WTC11 (cell line): ENCODE measurements around the gene TMEM185B.

ENCODE experiments used
- ELF4 ChIP-seq: sonication (generic); formaldehyde crosslinking; IDR thresholded peaks from 2 replicates; pipeline ENCODE4 v1.8.1; 2022; ENCODE audit warnings: low read depth, mild to moderate bottlenecking, moderate library complexity, missing genetic modification reagents
- JUN ChIP-seq: sonication (generic); formaldehyde crosslinking; IDR thresholded peaks from 2 replicates; pipeline ENCODE4 v1.8.0; 2023; ENCODE audit warnings: mild to moderate bottlenecking, missing genetic modification reagents
- NFYB ChIP-seq: sonication (generic); formaldehyde crosslinking; conservative IDR thresholded peaks from 2 replicates; pipeline ENCODE4 v1.8.0; 2022; ENCODE audit warnings: low read depth, missing genetic modification reagents
- NR2C2 ChIP-seq: sonication (generic); formaldehyde crosslinking; IDR thresholded peaks from 2 replicates; pipeline ENCODE4 v1.8.0; 2022; ENCODE audit warnings: mild to moderate bottlenecking, missing genetic modification reagents
- USF2 ChIP-seq: sonication (generic); formaldehyde crosslinking; IDR thresholded peaks from 2 replicates; pipeline ENCODE4 v1.8.1; 2023; ENCODE audit warnings: mild to moderate bottlenecking, missing genetic modification reagents, moderate library complexity
- ZBTB21 ChIP-seq: sonication (generic); formaldehyde crosslinking; IDR thresholded peaks from 2 replicates; pipeline ENCODE4 v1.8.1; 2023; ENCODE audit warnings: mild to moderate bottlenecking, missing genetic modification reagents, borderline replicate concordance
- ZNF121 ChIP-seq: sonication (generic); formaldehyde crosslinking; IDR thresholded peaks from 2 replicates; pipeline ENCODE4 v1.8.0; 2023; ENCODE audit warnings: missing genetic modification reagents
- ZNF138 ChIP-seq: sonication (generic); formaldehyde crosslinking; conservative IDR thresholded peaks from 2 replicates; pipeline ENCODE4 v1.8.1; 2022; ENCODE audit warnings: mild to moderate bottlenecking, moderate library complexity, missing genetic modification reagents
- TF ChIP-seq, protein P1 (sequence below): fragments of 200-600 bp; IDR thresholded peaks from 2 replicates; pipeline ENCODE4 v1.8.0; 2022; ENCODE audit warnings: antibody characterized with exemption
- TF ChIP-seq, protein P2 (sequence below): sonication (generic); formaldehyde crosslinking; conservative IDR thresholded peaks from 2 replicates; pipeline ENCODE4 v1.8.1; 2022; ENCODE audit warnings: mild to moderate bottlenecking, missing genetic modification reagents
- TF ChIP-seq, protein P3 (sequence below): sonication (generic); formaldehyde crosslinking; IDR thresholded peaks from 2 replicates; pipeline ENCODE4 v1.8.1; 2022; ENCODE audit warnings: low read depth, mild to moderate bottlenecking, moderate library complexity, missing genetic modification reagents, borderline replicate concordance

DNA sequence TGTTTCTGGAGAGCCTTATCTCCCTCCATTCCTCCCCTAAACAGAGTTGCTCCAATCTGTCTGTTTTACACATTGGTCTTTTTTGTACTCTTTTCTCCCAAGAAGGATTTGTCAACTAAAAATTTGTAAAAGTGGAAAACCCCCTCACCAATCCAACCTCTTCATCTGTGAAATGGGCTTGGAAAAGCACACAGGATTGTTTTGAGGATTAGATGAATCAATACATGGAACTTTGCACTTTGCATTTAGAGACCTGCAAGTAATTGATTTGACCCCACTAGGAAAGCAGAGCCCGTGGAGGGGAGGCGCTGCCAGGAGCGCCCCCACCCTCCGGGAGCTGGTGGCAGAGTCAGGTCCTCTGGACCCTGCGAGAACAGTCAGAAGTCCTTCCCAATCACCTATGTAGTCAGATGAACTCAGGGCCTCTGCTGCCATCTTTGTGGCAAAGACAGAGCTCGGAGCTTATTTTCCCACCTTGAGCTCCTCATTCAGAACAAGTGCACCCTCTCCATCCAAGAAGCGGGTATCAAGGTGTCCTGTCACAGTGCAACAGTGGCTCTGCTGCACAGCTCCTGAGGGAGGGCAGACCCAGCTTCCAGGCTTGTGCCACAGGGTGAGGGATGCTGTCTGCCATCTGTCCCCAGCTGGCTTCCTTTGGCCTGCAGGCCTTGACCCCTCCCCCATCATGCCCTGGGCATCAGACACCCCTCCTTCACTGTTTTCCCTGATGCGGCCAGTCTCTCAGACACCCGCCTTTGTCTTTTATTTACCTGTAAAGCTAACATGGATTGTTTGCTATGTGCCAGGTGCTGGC lies 1.7 kb upstream of the TMEM185B start:
- no peak for TF ChIP-seq ZNF121 (CRISPR knock-in tag)
- no peak for TF ChIP-seq ELF4
- no peak for TF ChIP-seq ZNF138 (CRISPR knock-in tag)
- TF ChIP-seq, protein P1, sequence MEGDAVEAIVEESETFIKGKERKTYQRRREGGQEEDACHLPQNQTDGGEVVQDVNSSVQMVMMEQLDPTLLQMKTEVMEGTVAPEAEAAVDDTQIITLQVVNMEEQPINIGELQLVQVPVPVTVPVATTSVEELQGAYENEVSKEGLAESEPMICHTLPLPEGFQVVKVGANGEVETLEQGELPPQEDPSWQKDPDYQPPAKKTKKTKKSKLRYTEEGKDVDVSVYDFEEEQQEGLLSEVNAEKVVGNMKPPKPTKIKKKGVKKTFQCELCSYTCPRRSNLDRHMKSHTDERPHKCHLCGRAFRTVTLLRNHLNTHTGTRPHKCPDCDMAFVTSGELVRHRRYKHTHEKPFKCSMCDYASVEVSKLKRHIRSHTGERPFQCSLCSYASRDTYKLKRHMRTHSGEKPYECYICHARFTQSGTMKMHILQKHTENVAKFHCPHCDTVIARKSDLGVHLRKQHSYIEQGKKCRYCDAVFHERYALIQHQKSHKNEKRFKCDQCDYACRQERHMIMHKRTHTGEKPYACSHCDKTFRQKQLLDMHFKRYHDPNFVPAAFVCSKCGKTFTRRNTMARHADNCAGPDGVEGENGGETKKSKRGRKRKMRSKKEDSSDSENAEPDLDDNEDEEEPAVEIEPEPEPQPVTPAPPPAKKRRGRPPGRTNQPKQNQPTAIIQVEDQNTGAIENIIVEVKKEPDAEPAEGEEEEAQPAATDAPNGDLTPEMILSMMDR, result no peak
- TF ChIP-seq, protein P2, sequence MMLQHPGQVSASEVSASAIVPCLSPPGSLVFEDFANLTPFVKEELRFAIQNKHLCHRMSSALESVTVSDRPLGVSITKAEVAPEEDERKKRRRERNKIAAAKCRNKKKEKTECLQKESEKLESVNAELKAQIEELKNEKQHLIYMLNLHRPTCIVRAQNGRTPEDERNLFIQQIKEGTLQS, result no peak
- TF ChIP-seq USF2, result no peak
- no peak for TF ChIP-seq ZBTB21 (CRISPR knock-in tag)
- no peak for TF ChIP-seq NFYB
- no peak for TF ChIP-seq JUN (CRISPR knock-in tag)
- no peak for TF ChIP-seq NR2C2 (CRISPR knock-in tag)
- TF ChIP-seq, protein P3, sequence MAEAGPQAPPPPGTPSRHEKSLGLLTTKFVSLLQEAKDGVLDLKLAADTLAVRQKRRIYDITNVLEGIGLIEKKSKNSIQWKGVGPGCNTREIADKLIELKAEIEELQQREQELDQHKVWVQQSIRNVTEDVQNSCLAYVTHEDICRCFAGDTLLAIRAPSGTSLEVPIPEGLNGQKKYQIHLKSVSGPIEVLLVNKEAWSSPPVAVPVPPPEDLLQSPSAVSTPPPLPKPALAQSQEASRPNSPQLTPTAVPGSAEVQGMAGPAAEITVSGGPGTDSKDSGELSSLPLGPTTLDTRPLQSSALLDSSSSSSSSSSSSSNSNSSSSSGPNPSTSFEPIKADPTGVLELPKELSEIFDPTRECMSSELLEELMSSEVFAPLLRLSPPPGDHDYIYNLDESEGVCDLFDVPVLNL (CRISPR knock-in tag), result no peak
